Left lobe of liver (tissue), 2 donors: ENCODE results near the gene TUBB4A. TPM values are rescaled to one million over a fixed set of nuclear protein-coding genes. Genes with fewer than 3 reads are reported as not detected.

ENCODE experiments used
- ATAC-seq: fragments of 200-7000 bp; cut with Tn5 transposase; one replicate; pipeline ENCODE4 v1.9.1; 2020; ENCODE audit warnings: mild to moderate bottlenecking, moderate library complexity
- DNase-seq: peaks from one replicate; pipeline ENCODE4 v3.0.0-alpha.2; 2020; ENCODE audit warnings: low spot score
- total RNA-seq: library from RNA; stranded (reverse); gene quantifications from one replicate; pipeline ENCODE4 v1.2.1, GENCODE V29; 2021
- donor health status: DM: no; HTN: no; CAD: no; lungs with moderate emphysema.
- donor health status: DM: no; HTN: yes; CAD: no.

The TUBB4A gene
- total RNA-seq, 1 donor from 2014 or later = 0.70 TPM

DNA sequence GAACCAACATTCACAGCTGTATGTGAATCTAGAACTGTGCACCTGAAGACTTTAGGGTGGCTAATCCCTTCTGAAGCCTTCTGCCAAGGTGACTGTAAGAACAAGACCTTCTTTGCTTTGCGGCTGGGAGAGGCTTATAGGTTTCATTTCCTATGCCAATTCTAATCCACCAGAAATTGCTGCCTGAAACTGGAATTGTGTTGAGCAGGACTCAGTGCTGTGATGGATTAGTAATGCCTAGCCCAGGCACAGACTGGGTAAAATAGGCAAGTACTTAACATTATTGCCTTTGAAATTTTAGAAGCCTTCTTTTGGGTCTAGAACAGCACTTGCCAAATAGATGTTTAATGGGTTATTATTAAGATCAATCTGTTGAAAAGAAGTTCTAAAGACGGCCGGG is 54.1 kb downstream of the TUBB4A start:
- no peak for ATAC-seq
- no peak for DNase-seq

DNA sequence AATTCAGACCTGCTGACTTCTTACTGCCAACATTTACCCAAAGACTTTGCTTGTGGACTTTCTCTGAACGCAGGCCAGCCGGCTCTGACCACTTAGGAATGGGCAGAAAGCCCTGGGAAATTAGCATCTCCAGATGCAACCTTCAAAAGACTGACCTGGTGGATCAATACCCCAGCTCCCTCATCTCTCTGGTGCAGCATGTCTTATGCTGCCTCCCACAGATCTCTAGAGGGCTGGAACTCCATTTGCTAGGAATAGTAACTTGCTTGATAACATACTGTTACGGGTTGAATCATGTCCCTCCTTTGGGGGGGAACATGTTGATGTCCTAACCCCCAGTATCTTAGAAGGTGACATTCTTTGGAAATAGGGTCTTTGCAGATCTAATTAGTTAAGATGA is 55.7 kb downstream of the TUBB4A start:
- ATAC-seq (no peak), DNase-seq (no peak)

Other genes starting within 250 kb of the TUBB4A start
- gene MLLT1, start 222.3 kb downstream of the TUBB4A start, total RNA-seq = 21.8 TPM
- 0.88 TPM for gene ACER1, start 168.7 kb downstream of the TUBB4A start, total RNA-seq
- 63.0 TPM for gene CLPP, start 140.8 kb downstream of the TUBB4A start, total RNA-seq
- gene ALKBH7, start 129.5 kb downstream of the TUBB4A start, total RNA-seq = 83.9 TPM
- 1.3 TPM for gene PSPN, start 126.4 kb downstream of the TUBB4A start, total RNA-seq
- 18.7 TPM for gene GTF2F1, start 109.1 kb downstream of the TUBB4A start, total RNA-seq
- gene KHSRP, start 77.5 kb downstream of the TUBB4A start, total RNA-seq = 75.1 TPM
- 0.18 TPM for gene SLC25A41, start 68.5 kb downstream of the TUBB4A start, total RNA-seq
- gene SLC25A23, start 42.5 kb downstream of the TUBB4A start, total RNA-seq = 40.3 TPM
- gene CRB3, start 38.0 kb downstream of the TUBB4A start, total RNA-seq = 25.9 TPM
- gene DENND1C, start 20.5 kb downstream of the TUBB4A start, total RNA-seq = 1.1 TPM
- 0.13 TPM for gene TNFSF9, start 28.7 kb upstream of the TUBB4A start, total RNA-seq
- 0.25 TPM for gene CD70, start 88.8 kb upstream of the TUBB4A start, total RNA-seq
- gene TNFSF14, start 167.9 kb upstream of the TUBB4A start, total RNA-seq = 8.3 TPM
- gene C3, start 218.3 kb upstream of the TUBB4A start, total RNA-seq = 11,297 TPM
- 28.8 TPM for gene GPR108, start 235.3 kb upstream of the TUBB4A start, total RNA-seq
- 9.0 TPM for gene TRIP10, start 237.4 kb upstream of the TUBB4A start, total RNA-seq